Mesothelial cell of epicardium (in vitro differentiated cells): ENCODE results near the gene MSANTD3. TPM values are rescaled to one million over a fixed set of nuclear protein-coding genes. Genes with fewer than 3 reads are reported as not detected.

Experiments
- DNase-seq, 2 experiments: peaks; one replicate each; pipeline ENCODE4 v3.0.0; 2021; ENCODE audit warnings: low spot score in 2 of 2; ENCODE audit not compliant: unreplicated experiment in 2 of 2
- H3K27ac Mint-ChIP-seq: 2 replicates; pipeline ENCODE4 v1.8.0; 2021; ENCODE audit warnings: mixed read lengths
- H3K27me3 Mint-ChIP-seq: 2 replicates; pipeline ENCODE4 v1.8.0; 2021; ENCODE audit warnings: low read depth, mixed read lengths
- H3K36me3 Mint-ChIP-seq: 2 replicates; pipeline ENCODE4 v1.8.0; 2021; ENCODE audit warnings: mixed read lengths
- H3K4me1 Mint-ChIP-seq: 2 replicates; pipeline ENCODE4 v1.8.0; 2021; ENCODE audit warnings: mixed read lengths
- H3K4me3 Mint-ChIP-seq: 2 replicates; pipeline ENCODE4 v1.8.0; 2021; ENCODE audit warnings: mild to moderate bottlenecking, moderate library complexity, mixed read lengths
- H3K9me3 Mint-ChIP-seq: 2 replicates; pipeline ENCODE4 v1.8.0; 2021; ENCODE audit warnings: mixed read lengths
- CTCF ChIP-seq: fragments of 200-600 bp; sonication (generic); IDR thresholded peaks from one replicate; pipeline ENCODE4 v1.5.0; 2021; ENCODE audit warnings: antibody characterized with exemption; ENCODE audit not compliant: unreplicated experiment
- total RNA-seq: library from RNA; stranded (reverse); gene quantifications from 3 replicates; pipeline ENCODE4 v1.2.1, GENCODE V29; 2021

The MSANTD3 gene
- total RNA-seq, 1 donor from 2014 or later = 35.4 TPM

DNA sequence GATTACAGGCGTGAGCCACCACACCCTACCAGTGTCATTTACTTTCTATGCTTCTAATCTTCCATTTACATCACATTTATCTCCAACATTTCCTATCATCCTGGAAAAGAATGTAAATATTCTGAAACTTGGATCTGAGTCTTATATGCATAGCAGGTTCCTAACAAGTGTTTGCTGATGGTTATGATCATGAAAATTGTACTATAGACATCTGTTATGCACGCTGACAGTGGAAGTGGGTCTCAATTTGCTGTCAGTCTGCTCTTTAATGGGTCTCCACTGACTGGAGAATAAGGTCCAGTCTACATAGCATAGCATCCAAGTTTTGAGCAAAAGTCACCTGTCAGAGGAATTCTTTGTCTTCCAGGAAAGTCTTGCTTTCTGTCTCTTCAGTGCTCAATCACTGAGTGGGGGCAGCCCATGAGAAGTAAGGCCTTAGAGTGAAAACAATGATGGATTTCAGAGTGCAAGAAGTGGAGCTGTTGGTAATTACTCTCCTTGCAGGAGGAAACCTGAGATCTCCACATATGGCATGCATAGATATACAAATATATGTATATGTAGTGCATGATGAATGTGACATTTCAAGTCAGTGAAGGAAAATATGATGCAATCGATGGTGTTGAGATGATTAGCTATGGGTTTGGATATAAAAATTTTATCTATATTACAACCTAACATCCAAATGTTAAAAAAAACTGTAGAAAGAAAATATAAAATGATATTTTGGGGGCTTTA, 29.2 kb upstream of the MSANTD3 start:
- Mint-ChIP-seq H3K36me3 (peaks cover 6% of the 10 kb centered on the region), H3K4me3 (no peak overlapping the region), H3K27me3 (no peaks in the 10 kb centered on the region), H3K4me1 (no peaks in the 10 kb centered on the region), H3K27ac (no peak overlapping the region), H3K9me3 (no peaks in the 10 kb centered on the region)
- TF ChIP-seq CTCF = no peak
- DNase-seq = no peak

- peaks cover 2% of the 10 kb centered on the region for H3K36me3 Mint-ChIP-seq
- H3K27me3 Mint-ChIP-seq = no peaks in the 10 kb centered on the region
- no peaks in the 10 kb centered on the region for H3K4me1 Mint-ChIP-seq
- H3K9me3 Mint-ChIP-seq = peaks cover 3% of the 10 kb centered on the region
- no peak overlapping the region for H3K4me3 Mint-ChIP-seq
- DNase-seq = no peak
- no peak overlapping the region for H3K27ac Mint-ChIP-seq
- no peak for TF ChIP-seq CTCF
Measured at GRCh38 chr9:100401042-100401441, 25.9 kb upstream of the MSANTD3 start.

- H3K36me3 Mint-ChIP-seq = peaks cover 2% of the 10 kb centered on the region
- no peaks in the 10 kb centered on the region for H3K27me3 Mint-ChIP-seq
- H3K4me1 Mint-ChIP-seq = peaks cover 9% of the 10 kb centered on the region
- TF ChIP-seq CTCF = no peak
- DNase-seq = no peak
- H3K27ac Mint-ChIP-seq = no peak overlapping the region
- peaks cover 18% of the 10 kb centered on the region for H3K9me3 Mint-ChIP-seq
- H3K4me3 Mint-ChIP-seq = no peak overlapping the region
Measured at GRCh38 chr9:100406962-100407361, 20.0 kb upstream of the MSANTD3 start.

DNA sequence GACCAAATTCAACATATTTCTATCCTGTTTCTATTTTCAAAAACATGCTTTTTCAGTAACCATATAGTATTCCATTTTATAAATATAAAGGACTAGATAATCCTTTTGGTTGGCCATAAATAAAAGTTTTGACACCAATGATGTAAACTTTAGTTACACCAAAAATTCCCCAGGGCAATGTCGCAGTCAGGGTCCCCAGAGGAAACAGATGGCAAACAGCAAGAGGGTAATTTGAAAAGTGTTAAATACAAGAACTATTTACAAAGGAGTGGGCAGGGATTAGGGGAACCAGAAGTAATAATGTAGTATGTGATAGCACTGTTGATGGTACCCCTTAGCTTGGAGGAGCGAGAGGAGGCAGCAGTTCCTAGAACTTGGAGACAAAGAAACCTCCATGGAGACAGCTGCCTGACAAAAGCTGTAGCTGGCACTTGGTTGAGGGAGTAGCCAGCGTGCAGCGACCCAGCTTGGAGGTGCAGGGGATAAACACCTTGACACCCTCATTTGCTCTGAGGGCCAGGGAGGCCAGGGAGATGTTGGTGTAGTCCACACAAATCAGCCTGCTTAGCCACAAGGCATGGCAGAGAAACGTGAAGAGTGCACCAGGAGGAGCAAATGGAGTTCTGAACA, 18.3 kb upstream of the MSANTD3 start:
- Mint-ChIP-seq H3K4me1 (peaks cover 10% of the 10 kb centered on the region), H3K27me3 (no peaks in the 10 kb centered on the region), H3K27ac (no peak overlapping the region), H3K36me3 (peaks cover 2% of the 10 kb centered on the region), H3K9me3 (peaks cover 22% of the 10 kb centered on the region), H3K4me3 (no peak overlapping the region)
- no peak for TF ChIP-seq CTCF
- no peak for DNase-seq

GRCh38 chr9:100409176-100409556, 17.8 kb upstream of the MSANTD3 start:
- Mint-ChIP-seq H3K9me3 (peaks cover 22% of the 10 kb centered on the region), H3K4me1 (peaks cover 10% of the 10 kb centered on the region), H3K4me3 (no peak overlapping the region), H3K27ac (no peak overlapping the region), H3K36me3 (peaks cover 2% of the 10 kb centered on the region), H3K27me3 (no peaks in the 10 kb centered on the region)
- TF ChIP-seq CTCF = no peak
- no peak for DNase-seq
